Adrenal gland (tissue), 12 donors: ENCODE data around the gene GPBAR1. TPM values are rescaled to one million over a fixed set of nuclear protein-coding genes. Genes with fewer than 3 reads are reported as not detected.

ENCODE experiments used
- DNase-seq, 7 donors: peaks; one replicate each; pipeline ENCODE4 v3.0.0-alpha.2; 2019 to 2020
- H3K27ac ChIP-seq, 5 donors: fragments of 200-600 bp; sonication (generic) in 4 of 5; 1 replicate in 3 of 5; 2 replicates in 2 of 5; pipeline versions ENCODE4 v1.5.1 to v1.8.0; 2016 to 2020; ENCODE audit warnings: mild to moderate bottlenecking in 1 of 5
- H3K27me3 ChIP-seq: fragments of 200-600 bp; 2 replicates; pipeline ENCODE4 v1.8.0; 2021
- H3K36me3 ChIP-seq, 2 donors: fragments of 200-600 bp; replicated peaks in 1 of 2; 1 replicate in 1 of 2; 2 replicates in 1 of 2; pipeline versions ENCODE4 v1.5.1 to v1.8.0; 2018 to 2022
- H3K4me1 ChIP-seq, 2 donors: fragments of 200-600 bp; replicated peaks in 1 of 2; 1 replicate in 1 of 2; 2 replicates in 1 of 2; pipeline versions ENCODE4 v1.5.1 to v1.8.0; 2018 to 2021
- H3K4me3 ChIP-seq, 4 donors: fragments of 200-600 bp; sonication (generic) in 3 of 4; one replicate each; pipeline ENCODE4 v1.5.1; 2016 to 2018
- H3K9me3 ChIP-seq, 3 donors: fragments of 200-600 bp; sonication (generic) in 1 of 3; replicated peaks in 1 of 3; 1 replicate in 2 of 3; 2 replicates in 1 of 3; pipeline versions ENCODE4 v1.5.1 to v1.8.0; 2016 to 2021
- CTCF ChIP-seq, 6 experiments: fragments of 450-650 bp in 4 of 6; fragments of 200-600 bp in 2 of 6; sonication (generic) in 1 of 6; IDR thresholded peaks; 1 replicate in 5 of 6; 2 replicates in 1 of 6; pipeline versions ENCODE4 v1.5.1 to v1.8.0; 2016 to 2021; ENCODE audit warnings: antibody characterized with exemption in 6 of 6, mild to moderate bottlenecking in 2 of 6, moderate library complexity in 1 of 6
- POLR2A ChIP-seq, 2 donors: fragments of 450-650 bp; IDR thresholded peaks; one replicate each; pipeline ENCODE4 v1.6.1; 2017; ENCODE audit warnings: antibody characterized with exemption in 2 of 2, mild to moderate bottlenecking in 2 of 2, moderate library complexity in 1 of 2
- WGBS, 4 donors: extraction: QIAGEN DNeasy Blood & Tissue Kit in 2 of 4; methylation state at CpG; one replicate each; pipeline versions ENCODE4 v1.1.5 to v1.1.7; 2013 to 2017; 5-methylcytosine and 5-hydroxymethylcytosine counted together
- intact Hi-C, 2 donors: fragments of 100-400 bp; cut with DNase I; formaldehyde crosslinking; loops; one replicate each; pipeline versions ENCODE4 v1.14.1 to v1.15.0; 2022 to 2023
- polyA plus RNA-seq, 3 donors: library from polyadenylated mRNA; stranded (reverse); fragments of 200-250 nt in 2 of 3; fragments of 350-450 nt in 1 of 3; fragmentation: Illumina TruSeq in 1 of 3; extraction: RNeasy Lipid Tissue Mini Kit (QIAGEN cat#74804) in 1 of 3; gene quantifications; one replicate each; pipeline ENCODE4 v1.2.3, GENCODE V29; 2013 to 2014
- total RNA-seq, 9 donors: library from RNA; depleted of rRNA in 4 of 9; stranded (reverse); fragments of >200 nt in 4 of 9; fragments of 120-200 nt in 1 of 9; fragmentation: NEBNext Ultra II Directional in 1 of 9; extraction: Animal tissue kit (Norgen Biotek cat#: 25700) in 1 of 9; gene quantifications; one replicate each; pipeline versions ENCODE4 v1.1.0 to v1.2.4, GENCODE V29; 2013 to 2023
- donor health status: healthy with polysubstance abuse.
- donor health status: Bipolar disorder and iron deficiency.
- donor health status: DM: yes; HTN: yes; CAD: no.
- donor health status: DM: no; HTN: no; CAD: no.
- donor health status: DM: no; HTN: no; CAD: no.
- donor health status: DM: yes; HTN: yes; CAD: no.

GPBAR1 gene
- total and polyA plus RNA-seq, 12 donors: 0.11 to 15.3 (median 2.9) TPM

GRCh38 chr2:218294430-218295022 lies 33.7 kb downstream of the GPBAR1 start:
- intact Hi-C loops: loop anchor here (5.0 kb wide), 1 partner anchor 98 kb away; no protein-coding TSS in a partner anchor
- peak overlapping the region in 2 of 5 donors; percentile 18 to 36 for H3K27ac ChIP-seq

GRCh38 chr2:218295029-218295428 lies 34.2 kb downstream of the GPBAR1 start:
- intact Hi-C loops: loop anchor here (5.0 kb wide), 1 partner anchor 97 kb away; no protein-coding TSS in a partner anchor
- Histone ChIP-seq H3K4me3 (no peak overlapping the region), H3K9me3 (no peaks in the 10 kb centered on the region), H3K36me3 (no peaks in the 10 kb centered on the region), H3K27me3 (no peaks in the 10 kb centered on the region), H3K4me1 (peaks cover 15 to 38% of the 10 kb centered on the region in 2 donors), H3K27ac (peak overlapping the region in 2 of 5 donors; percentile 18 to 41)
- TF ChIP-seq POLR2A (IDR thresholded peaks at IDR 0.05) (no peak), CTCF (IDR thresholded peaks at IDR 0.05) (no peak)
- DNase-seq: no peak
- WGBS, 4 donors: 47 to 60% (median 59%) methylated on average over 7 of the region's 7 CpGs

More at GRCh38 chr2:218294430-218295022, 33.7 kb downstream of the GPBAR1 start:
- DNase-seq: no peak
- TF ChIP-seq CTCF (IDR thresholded peaks at IDR 0.05) (no peak), POLR2A (IDR thresholded peaks at IDR 0.05) (no peak)
- Histone ChIP-seq H3K27me3 (no peaks in the 10 kb centered on the region), H3K4me3 (no peak overlapping the region), H3K36me3 (no peaks in the 10 kb centered on the region), H3K9me3 (no peaks in the 10 kb centered on the region), H3K4me1 (peaks cover 20 to 43% of the 10 kb centered on the region in 2 donors)
- WGBS, 4 donors: 78 to 87% (median 83%) methylated on average over 5 of the region's 5 CpGs

- Histone ChIP-seq H3K36me3 (no peaks in the 10 kb centered on the region), H3K27ac (no peak overlapping the region), H3K4me3 (no peak overlapping the region), H3K4me1 (peaks cover 3 to 26% of the 10 kb centered on the region in 2 donors), H3K9me3 (no peaks in the 10 kb centered on the region), H3K27me3 (no peaks in the 10 kb centered on the region)
- no peak for TF ChIP-seq POLR2A (IDR thresholded peaks at IDR 0.05)
- no peak for TF ChIP-seq CTCF (IDR thresholded peaks at IDR 0.05)
- intact Hi-C loops: loop anchor here (5.0 kb wide), 1 partner anchor 96 kb away; no protein-coding TSS in a partner anchor
- DNase-seq: no peak
- WGBS, 4 donors: 85 to 100% (median 94%) methylated on average over 1 of the region's 1 CpG
Observed at GRCh38 chr2:218296200-218296599, 35.4 kb downstream of the GPBAR1 start.

- Histone ChIP-seq H3K27ac (no peak overlapping the region), H3K36me3 (no peaks in the 10 kb centered on the region), H3K27me3 (no peaks in the 10 kb centered on the region), H3K4me3 (no peak overlapping the region), H3K9me3 (no peaks in the 10 kb centered on the region), H3K4me1 (peaks cover 0 to 22% of the 10 kb centered on the region in 2 donors)
- 75 to 86% (median 81%) methylated on average over 6 to 7 of the region's 7 CpGs for WGBS, 4 donors
- intact Hi-C loops: loop anchor here (5.0 kb wide), 1 partner anchor 95 kb away; no protein-coding TSS in a partner anchor
- no peak for DNase-seq
- TF ChIP-seq POLR2A (IDR thresholded peaks at IDR 0.05) (no peak), CTCF (IDR thresholded peaks at IDR 0.05) (no peak)
Observed at GRCh38 chr2:218296847-218297246, 36.0 kb downstream of the GPBAR1 start.
